Measurements from ENCODE around the gene OBP2B.
"Not testable (repeated sequence)": the region's sequence is repeated elsewhere in the genome, so short reads cannot be mapped to it uniquely, and the experiment has no call there.

- not testable (repeated sequence) for TF ChIP-seq ETS1 (IDR thresholded peaks at IDR 0.05); CTCF (conservative IDR thresholded peaks at IDR 0.05; ENCODE audit: low read depth in 2 of 2); EZH2 (IDR thresholded peaks at IDR 0.05; ENCODE audit: low read depth, unreplicated experiment); REST (IDR thresholded peaks at IDR 0.05; ENCODE audit: unreplicated experiment); CREB1 (CRISPR knock-in tag; IDR thresholded peaks at IDR 0.05; ENCODE audit: low read depth); EZH2phosphoT487 (IDR thresholded peaks at IDR 0.05; ENCODE audit: unreplicated experiment); POLR2AphosphoS5 (IDR thresholded peaks at IDR 0.05; ENCODE audit: low read depth); JUNB (IDR thresholded peaks at IDR 0.05; ENCODE audit: unreplicated experiment)
Measured at GRCh38 chr9:133231934-133232568, 23.0 kb upstream of the OBP2B start.

Measured in GM23338 (cell line).